OCI-LY1 (cell line): ENCODE measurements around the gene TUBE1.

ENCODE experiments used
- H2AFZ ChIP-seq: fragments of 200-600 bp; sonication (generic), shearing (Covaris generic); 2 replicates; pipeline ENCODE4 v1.6.0; 2014; ENCODE audit warnings: antibody characterized with exemption, mild to moderate bottlenecking, low read length
- H3F3A ChIP-seq: fragments of 200-600 bp; sonication (generic), shearing (Covaris generic); 2 replicates; pipeline ENCODE4 v1.6.0; 2014; ENCODE audit warnings: mild to moderate bottlenecking, antibody characterized with exemption, low read length, moderate library complexity; ENCODE audit not compliant: insufficient read depth
- H3K27ac ChIP-seq: fragments of 200-600 bp; sonication (generic); 2 replicates; pipeline ENCODE4 v1.5.1; 2014; ENCODE audit warnings: low read length, mixed run types, mild to moderate bottlenecking, low read depth; ENCODE audit not compliant: poor library complexity, severe bottlenecking
- H3K27me3 ChIP-seq: fragments of 200-600 bp; sonication (generic); 2 replicates; pipeline ENCODE4 v1.6.0; 2014; ENCODE audit warnings: antibody characterized with exemption, mild to moderate bottlenecking, low read length, moderate library complexity; ENCODE audit not compliant: insufficient read depth
- H3K36me3 ChIP-seq: fragments of 200-600 bp; sonication (generic); 2 replicates; pipeline ENCODE4 v1.6.1; 2014; ENCODE audit warnings: mild to moderate bottlenecking, antibody characterized with exemption, low read length, moderate library complexity, mixed read lengths; ENCODE audit not compliant: insufficient read depth
- H3K4me1 ChIP-seq: fragments of 200-600 bp; sonication (generic); 2 replicates; pipeline ENCODE4 v1.5.1; 2014; ENCODE audit warnings: mild to moderate bottlenecking, low read length, moderate library complexity; ENCODE audit not compliant: insufficient read depth, severe bottlenecking
- H3K4me2 ChIP-seq: fragments of 200-600 bp; sonication (generic), shearing (Covaris generic); 2 replicates; pipeline ENCODE4 v1.6.1; 2014; ENCODE audit warnings: low read length
- H3K4me3 ChIP-seq: fragments of 200-600 bp; sonication (generic); 2 replicates; pipeline ENCODE4 v1.5.1; 2014; ENCODE audit warnings: low read length, low read depth, mild to moderate bottlenecking, mixed read lengths; ENCODE audit not compliant: poor library complexity, severe bottlenecking
- H3K79me2 ChIP-seq: fragments of 200-600 bp; shearing (Covaris generic); 2 replicates; pipeline ENCODE4 v1.6.1; 2016; ENCODE audit warnings: mixed run types, low read length, mixed read lengths; ENCODE audit not compliant: insufficient read depth
- H3K9ac ChIP-seq: fragments of 200-600 bp; sonication (generic), shearing (Covaris generic); 2 replicates; pipeline ENCODE4 v1.6.1; 2014; ENCODE audit warnings: mild to moderate bottlenecking, low read length, mixed read lengths
- H3K9me2 ChIP-seq: fragments of 200-600 bp; sonication (generic), shearing (Covaris generic); 2 replicates; pipeline ENCODE4 v1.6.1; 2014; ENCODE audit warnings: low read depth, mild to moderate bottlenecking, low read length, mixed read lengths
- H3K9me3 ChIP-seq: fragments of 200-600 bp; shearing (Covaris generic); 2 replicates; pipeline ENCODE4 v1.6.1; 2014; ENCODE audit warnings: low read length, mixed read lengths
- H4K20me1 ChIP-seq: fragments of 200-600 bp; sonication (generic), shearing (Covaris generic); 2 replicates; pipeline ENCODE4 v1.6.0; 2016; ENCODE audit warnings: mild to moderate bottlenecking, low read length; ENCODE audit not compliant: insufficient read depth
- CTCF ChIP-seq: fragments of 200-600 bp; sonication (generic), shearing (Covaris generic); IDR thresholded peaks from 2 replicates; pipeline ENCODE4 v1.5.1; 2017; ENCODE audit warnings: mild to moderate bottlenecking, antibody characterized with exemption, low read length, moderate library complexity, mixed read lengths
- EZH2 ChIP-seq: fragments of 200-600 bp; sonication (generic), shearing (Covaris generic); IDR thresholded peaks from 2 replicates; pipeline ENCODE4 v1.8.0; 2017; ENCODE audit warnings: borderline replicate concordance, mixed run types, mild to moderate bottlenecking, antibody characterized with exemption, low read length, moderate library complexity, mixed read lengths

The TUBE1 gene

GRCh38 chr6:112123982-112124381 is 36.7 kb upstream of the TUBE1 start:
- Histone ChIP-seq H3K9me2 (no peaks in the 10 kb centered on the region), H3K27ac (no peak overlapping the region), H3K4me2 (no peak overlapping the region), H3K4me1 (no peaks in the 10 kb centered on the region), H3K9me3 (no peaks in the 10 kb centered on the region), H3K79me2 (no peaks in the 10 kb centered on the region), H3K9ac (no peak overlapping the region), H4K20me1 (no peaks in the 10 kb centered on the region), H3K4me3 (no peak overlapping the region), H3K27me3 (no peaks in the 10 kb centered on the region), H2AFZ (no peak overlapping the region), H3K36me3 (no peaks in the 10 kb centered on the region), H3F3A (no peaks in the 10 kb centered on the region)
- no peak for TF ChIP-seq EZH2

- H2AFZ ChIP-seq = no peak overlapping the region
- H3K4me2 ChIP-seq = no peak overlapping the region
- H3F3A ChIP-seq = no peaks in the 10 kb centered on the region
- H3K27me3 ChIP-seq = no peaks in the 10 kb centered on the region
- H3K27ac ChIP-seq = no peak overlapping the region
- H3K9me2 ChIP-seq = no peaks in the 10 kb centered on the region
- H3K9ac ChIP-seq = no peak overlapping the region
- TF ChIP-seq EZH2 = no peak
- no peak for TF ChIP-seq CTCF
- H3K36me3 ChIP-seq = no peaks in the 10 kb centered on the region
- no peaks in the 10 kb centered on the region for H3K9me3 ChIP-seq
- H4K20me1 ChIP-seq = no peaks in the 10 kb centered on the region
- no peaks in the 10 kb centered on the region for H3K4me1 ChIP-seq
- no peak overlapping the region for H3K4me3 ChIP-seq
- no peaks in the 10 kb centered on the region for H3K79me2 ChIP-seq
These were observed 35.5 kb upstream of the TUBE1 start for GRCh38 chr6:112122756-112123155.

GRCh38 chr6:112118034-112118433 is 30.8 kb upstream of the TUBE1 start:
- H3K79me2 ChIP-seq = no peaks in the 10 kb centered on the region
- no peak overlapping the region for H2AFZ ChIP-seq
- no peak overlapping the region for H3K9ac ChIP-seq
- H3F3A ChIP-seq = no peaks in the 10 kb centered on the region
- H3K9me2 ChIP-seq = no peaks in the 10 kb centered on the region
- no peak for TF ChIP-seq CTCF
- TF ChIP-seq EZH2 = no peak
- H3K27ac ChIP-seq = no peak overlapping the region
- H3K4me2 ChIP-seq = no peak overlapping the region
- H4K20me1 ChIP-seq = no peaks in the 10 kb centered on the region
- H3K4me1 ChIP-seq = no peaks in the 10 kb centered on the region
- H3K4me3 ChIP-seq = no peak overlapping the region
- H3K36me3 ChIP-seq = no peaks in the 10 kb centered on the region
- H3K9me3 ChIP-seq = no peaks in the 10 kb centered on the region
- H3K27me3 ChIP-seq = no peaks in the 10 kb centered on the region

- no peaks in the 10 kb centered on the region for H3K27me3 ChIP-seq
- H3K4me2 ChIP-seq = no peak overlapping the region
- H3K36me3 ChIP-seq = no peaks in the 10 kb centered on the region
- no peaks in the 10 kb centered on the region for H3K79me2 ChIP-seq
- no peak overlapping the region for H3K4me3 ChIP-seq
- no peaks in the 10 kb centered on the region for H3K9me3 ChIP-seq
- H3K4me1 ChIP-seq = no peaks in the 10 kb centered on the region
- H3K27ac ChIP-seq = no peak overlapping the region
- no peak for TF ChIP-seq EZH2
- no peak for TF ChIP-seq CTCF
- H2AFZ ChIP-seq = no peak overlapping the region
- H3K9ac ChIP-seq = no peak overlapping the region
- H4K20me1 ChIP-seq = no peaks in the 10 kb centered on the region
- H3F3A ChIP-seq = no peaks in the 10 kb centered on the region
- no peaks in the 10 kb centered on the region for H3K9me2 ChIP-seq
These were observed 30.3 kb upstream of the TUBE1 start for GRCh38 chr6:112117554-112117953.
